ENCODE measurements around the gene FHIT. TPM values are rescaled to one million over a fixed set of nuclear protein-coding genes. Genes with fewer than 3 reads are reported as not detected.

Gene FHIT
- total and polyA plus RNA-seq, 7 donors, result 0.98 to 10.4 (median 4.0) TPM

DNA sequence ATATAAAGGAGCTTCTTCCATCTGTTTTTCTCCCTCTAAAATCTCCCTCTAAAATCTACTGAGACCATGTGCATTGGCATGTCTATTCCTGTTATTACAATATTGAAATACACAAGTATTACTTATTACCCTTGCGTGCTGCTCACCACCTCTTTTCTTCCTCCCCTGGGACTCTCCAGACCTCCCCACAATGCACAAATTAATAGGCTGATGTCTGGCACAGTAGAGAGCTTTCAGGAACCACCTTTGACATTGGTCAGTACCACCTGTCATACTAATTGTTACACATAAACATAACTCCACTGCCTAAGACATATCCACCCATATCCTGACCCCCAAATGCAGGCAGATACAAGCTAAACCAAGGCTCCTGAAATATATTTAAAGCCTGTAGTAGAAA lies 722.6 kb downstream of the FHIT start:
- Histone ChIP-seq H3K36me3 (ENCODE audit: insufficient read depth in 1 of 2, low read depth in 1 of 2) (no peaks in the 10 kb centered on the region), H3K9me3 (no peaks in the 10 kb centered on the region), H3K27ac (no peak overlapping the region), H3K27me3 (ENCODE audit: insufficient read depth in 3 of 3, low read length in 2 of 3) (no peaks in the 10 kb centered on the region), H3K4me3 (no peak overlapping the region), H3K4me1 (no peaks in the 10 kb centered on the region)
- ATAC-seq (no peak), DNase-seq (no peak)
- no peak for TF ChIP-seq CTCF (IDR thresholded peaks at IDR 0.05)
- 60 to 81% (median 75%) methylated on average over 1 of the region's 1 CpG for WGBS, 3 donors
- intact Hi-C loops (cut with DNase I), result no loop called here

DNA sequence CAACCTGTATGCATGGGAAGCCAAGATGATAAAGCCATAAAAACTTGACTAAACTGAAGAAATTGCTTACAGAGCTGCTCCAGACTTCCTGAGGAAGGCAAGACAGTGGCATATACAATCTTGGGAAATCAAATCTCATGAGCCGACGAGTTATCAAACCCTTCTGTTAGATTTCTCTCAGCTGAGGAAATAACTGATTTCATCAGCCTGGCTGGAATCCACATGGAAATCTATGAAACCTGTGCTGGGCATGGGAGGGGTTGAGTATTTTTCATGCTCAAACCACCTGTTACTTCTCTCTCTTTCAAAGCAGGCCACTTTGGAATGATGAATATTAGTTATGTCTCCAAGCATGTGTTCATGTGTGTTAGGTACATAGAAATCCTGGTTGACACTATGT lies 727.7 kb downstream of the FHIT start:
- ATAC-seq (no peak), DNase-seq (no peak)
- no peaks in the 10 kb centered on the region for H3K4me1 ChIP-seq
- no peak for TF ChIP-seq CTCF (IDR thresholded peaks at IDR 0.05)
- no peaks in the 10 kb centered on the region for H3K27me3 ChIP-seq (ENCODE audit: insufficient read depth in 3 of 3, low read length in 2 of 3)
- no peaks in the 10 kb centered on the region for H3K9me3 ChIP-seq
- H3K27ac ChIP-seq, result no peak overlapping the region
- H3K4me3 ChIP-seq, result no peak overlapping the region
- WGBS, 3 donors, result 43 to 51% (median 50%) methylated on average over 2 of the region's 2 CpGs
- intact Hi-C loops (cut with DNase I), result no loop called here
- H3K36me3 ChIP-seq (ENCODE audit: insufficient read depth in 1 of 2, low read depth in 1 of 2), result no peaks in the 10 kb centered on the region

GRCh38 chr3:60517134-60517533 lies 734.1 kb downstream of the FHIT start:
- WGBS, 3 donors, result 94 to 97% (median 95%) methylated on average over 3 of the region's 3 CpGs
- no peak for DNase-seq
- Histone ChIP-seq H3K4me1 (no peaks in the 10 kb centered on the region), H3K4me3 (no peak overlapping the region), H3K27me3 (ENCODE audit: insufficient read depth in 3 of 3, low read length in 2 of 3) (no peaks in the 10 kb centered on the region), H3K9me3 (no peaks in the 10 kb centered on the region), H3K36me3 (ENCODE audit: insufficient read depth in 1 of 2, low read depth in 1 of 2) (no peaks in the 10 kb centered on the region), H3K27ac (no peak overlapping the region)
- ATAC-seq, result no peak
- intact Hi-C loops (cut with DNase I), result no loop called here
- TF ChIP-seq CTCF (IDR thresholded peaks at IDR 0.05), result no peak

- TF ChIP-seq CTCF (IDR thresholded peaks at IDR 0.05), result no peak
- 59 to 66% (median 64%) methylated on average over 8 of the region's 8 CpGs for WGBS, 3 donors
- H3K36me3 ChIP-seq (ENCODE audit: insufficient read depth in 1 of 2, low read depth in 1 of 2), result no peaks in the 10 kb centered on the region
- H3K4me3 ChIP-seq, result no peak overlapping the region
- intact Hi-C loops (cut with DNase I), result no loop called here
- DNase-seq, result no peak
- no peaks in the 10 kb centered on the region for H3K27me3 ChIP-seq (ENCODE audit: insufficient read depth in 3 of 3, low read length in 2 of 3)
- no peaks in the 10 kb centered on the region for H3K4me1 ChIP-seq
- no peaks in the 10 kb centered on the region for H3K9me3 ChIP-seq
- H3K27ac ChIP-seq, result no peak overlapping the region
- ATAC-seq, result no peak
Observed at GRCh38 chr3:60514866-60515265, 736.4 kb downstream of the FHIT start.

GRCh38 chr3:60514085-60514649 lies 737.1 kb downstream of the FHIT start:
- 28 to 61% (median 31%) methylated on average over 9 of the region's 9 CpGs for WGBS, 3 donors
- ATAC-seq (peak in 2 of 4 donors; percentile 26 to 49), DNase-seq (peak in 1 of 2 donors; percentile 48)
- Histone ChIP-seq H3K4me3 (no peak overlapping the region), H3K27me3 (ENCODE audit: insufficient read depth in 3 of 3, low read length in 2 of 3) (no peaks in the 10 kb centered on the region), H3K27ac (no peak overlapping the region), H3K4me1 (no peaks in the 10 kb centered on the region), H3K36me3 (ENCODE audit: insufficient read depth in 1 of 2, low read depth in 1 of 2) (no peaks in the 10 kb centered on the region), H3K9me3 (no peaks in the 10 kb centered on the region)
- no peak for TF ChIP-seq CTCF (IDR thresholded peaks at IDR 0.05)
- intact Hi-C loops (cut with DNase I), result no loop called here

All from psoas muscle (tissue), 8 donors.